NCI-H1048 (cell line): ENCODE results near the gene PLGRKT.
A peak's percentile ranks its signal among the peaks of the same experiment; 100 is the strongest.
"Not testable (repeated sequence)": the region's sequence is repeated elsewhere in the genome, so short reads cannot be mapped to it uniquely, and the experiment has no call there.

Source experiments
- DNase-seq: peaks from one replicate; lab custom pipeline; 2025; lab: John Stamatoyannopoulos, UW

Gene PLGRKT

GRCh38 chr9:5452286-5452609 lies 14.5 kb upstream of the PLGRKT start:
- no peak for DNase-seq

GRCh38 chr9:5450359-5451091 lies 12.8 kb upstream of the PLGRKT start, which contains the start of gene CD274:
Gene CD274 (plus strand): TSS chr9:5450542. CDS start chr9:5456114, 5,572 bp downstream.
- DNase-seq = peak; percentile 26

GRCh38 chr9:5449521-5450358 lies 12.0 kb upstream of the PLGRKT start:
- DNase-seq = no peak

GRCh38 chr9:5448461-5449435 lies 11.0 kb upstream of the PLGRKT start:
- DNase-seq = no peak

- no peak for DNase-seq
Observed at GRCh38 chr9:5448016-5448415, 10.3 kb upstream of the PLGRKT start.

GRCh38 chr9:5447337-5447736 lies 9.6 kb upstream of the PLGRKT start:
- DNase-seq = no peak

GRCh38 chr9:5446451-5447236 lies 8.9 kb upstream of the PLGRKT start:
- no peak for DNase-seq

- DNase-seq = no peak
Observed at GRCh38 chr9:5445886-5446285, 8.2 kb upstream of the PLGRKT start.

GRCh38 chr9:5445096-5445495 lies 7.4 kb upstream of the PLGRKT start:
- not testable (repeated sequence) for DNase-seq

GRCh38 chr9:5443850-5444249 lies 6.1 kb upstream of the PLGRKT start:
- no peak for DNase-seq

- DNase-seq = no peak
Observed at GRCh38 chr9:5442400-5443011, 4.8 kb upstream of the PLGRKT start.

GRCh38 chr9:5441043-5441442 lies 3.3 kb upstream of the PLGRKT start:
- DNase-seq = no peak

GRCh38 chr9:5440426-5440825 lies 2.7 kb upstream of the PLGRKT start:
- DNase-seq = no peak

- no peak for DNase-seq
Observed at GRCh38 chr9:5438301-5439162, 807 bp upstream of the PLGRKT start.

- DNase-seq = no peak
Observed at GRCh38 chr9:5436441-5436840, 1.3 kb downstream of the PLGRKT start.

- no peak for DNase-seq
Observed at GRCh38 chr9:5435912-5436311, 1.8 kb downstream of the PLGRKT start.

- DNase-seq = not testable (repeated sequence)
Observed at GRCh38 chr9:5433841-5434810, 3.6 kb downstream of the PLGRKT start.

- not testable (repeated sequence) for DNase-seq
Observed at GRCh38 chr9:5433328-5433727, 4.4 kb downstream of the PLGRKT start.

- not testable (repeated sequence) for DNase-seq
Observed at GRCh38 chr9:5432890-5433289, 4.8 kb downstream of the PLGRKT start.
